HG03135 (cell line): ENCODE data around the gene TCTN3.
"Not testable (repeated sequence)": the region's sequence is repeated elsewhere in the genome, so short reads cannot be mapped to it uniquely, and the experiment has no call there.

Experiments used
- ATAC-seq: cut with Tn5 transposase; IDR thresholded peaks from one replicate; pipeline ENCODE4 v1.9.1; 2021; ENCODE audit warnings: mild to moderate bottlenecking, moderate library complexity; ENCODE audit not compliant: unreplicated experiment

Gene TCTN3

GRCh38 chr10:95637140-95637539, 56.6 kb downstream of the TCTN3 start:
- no peak for ATAC-seq

- ATAC-seq, result no peak
These were observed 58.4 kb downstream of the TCTN3 start for GRCh38 chr10:95635319-95635733.

DNA sequence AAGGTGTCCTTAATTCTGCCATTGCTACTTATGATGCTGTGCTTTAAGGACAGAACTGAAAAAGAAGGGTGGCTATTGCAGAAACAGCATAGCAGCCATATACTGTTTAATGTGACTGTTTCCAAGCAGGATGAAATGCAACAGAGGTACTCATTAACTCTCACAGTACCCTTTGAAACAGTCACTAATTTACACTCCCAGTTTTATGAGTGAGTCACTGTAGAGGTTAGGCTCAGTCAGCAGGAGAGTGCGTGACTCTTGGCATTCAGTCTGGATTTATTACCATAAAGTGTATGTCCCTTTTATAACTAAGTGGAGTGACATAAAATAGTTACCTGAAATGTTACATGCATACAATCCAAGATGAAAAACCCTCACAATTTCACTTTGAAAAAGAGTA, 64.9 kb downstream of the TCTN3 start:
- ATAC-seq, result no peak

GRCh38 chr10:95626500-95626899, 67.2 kb downstream of the TCTN3 start:
- no peak for ATAC-seq

GRCh38 chr10:95620415-95620814, 73.3 kb downstream of the TCTN3 start:
- not testable (repeated sequence) for ATAC-seq

DNA sequence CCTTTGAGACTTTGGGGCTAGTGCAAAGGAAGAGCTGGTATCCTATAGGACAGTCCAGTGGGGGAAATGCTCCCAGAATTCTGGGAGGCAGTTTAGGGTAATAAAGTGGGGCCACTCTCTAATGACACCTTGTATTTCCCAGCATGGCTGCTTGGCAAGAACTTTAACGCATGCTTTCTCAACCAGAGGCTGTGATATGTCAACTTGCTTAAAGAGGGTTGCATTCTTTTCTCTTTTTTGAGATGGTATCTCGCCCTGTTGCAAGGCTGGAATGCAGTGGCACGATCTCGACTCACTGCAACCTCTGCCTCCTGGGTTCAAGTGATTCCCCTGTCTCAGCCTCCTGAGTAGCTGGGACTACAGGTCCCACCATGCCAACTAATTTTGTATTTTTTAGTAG, 75.6 kb downstream of the TCTN3 start:
- ATAC-seq, result no peak

GRCh38 chr10:95616446-95616845, 77.3 kb downstream of the TCTN3 start:
- ATAC-seq, result no peak
